ENCODE measurements around the gene KLHDC4.
"Not testable (repeated sequence)": the region's sequence is repeated elsewhere in the genome, so short reads cannot be mapped to it uniquely, and the experiment has no call there.

The KLHDC4 gene

DNA sequence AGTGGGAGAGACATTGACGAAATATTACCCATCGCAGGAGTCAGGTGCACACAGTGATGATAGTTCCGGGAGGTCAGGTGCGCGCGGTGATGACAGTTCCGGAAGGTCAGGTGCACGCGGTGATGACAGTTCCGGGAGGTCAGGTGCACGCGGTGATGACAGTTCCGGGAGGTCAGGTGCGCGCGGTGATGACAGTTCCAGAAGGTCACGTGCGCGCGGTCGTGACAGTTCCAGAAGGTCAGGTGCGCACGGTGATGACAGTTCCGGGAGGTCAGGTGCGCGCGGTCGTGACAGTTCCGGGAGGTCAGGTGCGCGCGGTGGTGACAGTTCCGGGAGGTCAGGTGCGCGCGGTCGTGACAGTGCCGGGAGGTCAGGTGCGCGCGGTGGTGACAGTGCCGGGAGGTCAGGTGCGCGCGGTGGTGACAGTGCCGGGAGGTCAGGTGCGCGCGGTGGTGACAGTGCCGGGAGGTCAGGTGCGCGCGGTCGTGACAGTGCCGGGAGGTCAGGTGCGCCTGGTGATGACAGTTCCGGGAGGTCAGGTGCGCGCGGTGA, 84.7 kb downstream of the KLHDC4 start:
- DNase-seq, result not testable (repeated sequence)

GRCh38 chr16:87680272-87680644, 85.5 kb downstream of the KLHDC4 start:
- no peak for DNase-seq

- DNase-seq, result peak; percentile 61
Measured at GRCh38 chr16:87679593-87680271, 86.1 kb downstream of the KLHDC4 start.

DNA sequence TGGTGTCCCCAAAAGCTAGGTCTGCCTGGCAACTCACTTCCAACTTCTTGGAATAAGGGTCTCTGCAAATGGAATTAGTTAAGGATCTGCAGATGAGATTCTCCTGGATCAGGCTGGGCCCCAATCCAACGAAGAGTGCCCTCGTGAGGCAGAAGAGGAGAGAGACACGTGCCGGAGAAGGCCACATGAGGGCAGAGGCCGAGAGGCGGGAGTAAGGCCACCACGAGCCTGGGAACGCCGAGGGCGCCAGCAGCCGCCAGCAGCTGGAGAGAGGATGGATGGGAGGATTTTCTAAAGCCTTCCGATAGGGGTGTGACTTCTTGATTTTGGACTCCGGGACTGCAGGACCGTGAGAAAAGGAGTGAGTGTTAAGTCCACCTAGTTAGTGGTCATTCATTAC, 87.2 kb downstream of the KLHDC4 start:
- DNase-seq, result no peak

DNA sequence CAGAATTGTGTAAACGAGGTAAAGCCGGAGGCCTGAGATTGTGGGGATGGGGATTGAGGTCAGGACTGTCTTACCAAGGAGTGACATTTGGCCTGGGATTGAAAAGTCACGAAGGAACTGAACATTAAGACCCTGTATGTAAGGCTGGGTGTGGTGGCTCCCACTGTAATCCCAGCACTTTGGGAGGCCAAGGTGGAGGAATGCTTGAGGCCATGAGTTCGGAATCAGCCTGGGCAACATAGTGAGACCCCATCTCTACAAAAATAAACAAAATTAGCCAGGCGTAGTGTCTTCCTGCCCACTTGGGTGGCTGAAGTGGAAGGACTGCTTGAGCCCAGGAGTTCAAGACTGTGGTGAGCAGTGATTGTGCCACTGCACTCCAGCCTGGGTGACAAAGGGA, 88.0 kb downstream of the KLHDC4 start:
- no peak for DNase-seq

DNA sequence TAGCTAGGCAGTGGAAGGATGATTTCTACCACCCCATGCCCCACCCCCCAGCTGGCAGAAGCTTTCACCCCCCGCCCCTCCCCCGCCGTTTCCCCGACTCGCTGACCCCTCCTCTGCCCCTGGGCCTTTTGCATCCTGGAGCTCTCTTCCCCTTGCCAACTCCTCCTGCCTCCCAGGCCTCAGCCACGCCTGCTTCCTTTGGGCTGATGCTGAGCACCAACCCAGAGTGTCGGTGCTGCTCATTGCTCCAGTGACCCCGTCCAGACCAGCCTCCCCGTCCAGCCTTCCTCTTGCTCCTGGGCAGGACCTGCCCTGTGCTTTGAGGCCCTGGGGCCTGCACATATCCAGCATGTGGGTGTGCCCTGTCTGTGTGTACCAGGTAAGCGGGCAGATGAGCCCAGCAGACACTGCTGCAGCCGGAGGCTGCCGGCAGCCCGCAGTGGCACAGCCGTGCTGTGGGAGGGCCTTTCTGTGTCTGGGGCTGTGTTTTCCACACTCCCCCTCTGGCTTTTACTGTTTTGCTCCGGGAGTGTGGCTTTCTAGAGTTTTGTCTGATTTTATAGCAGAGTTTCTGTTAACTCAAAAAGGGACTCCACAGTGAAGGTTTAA, 90.6 kb downstream of the KLHDC4 start:
- DNase-seq, result no peak

- DNase-seq, result no peak
Measured at GRCh38 chr16:87674419-87674818, 91.4 kb downstream of the KLHDC4 start.

- no peak for DNase-seq
Measured at GRCh38 chr16:87671715-87672270, 94.0 kb downstream of the KLHDC4 start.

GRCh38 chr16:87671221-87671620, 94.6 kb downstream of the KLHDC4 start:
- DNase-seq, result no peak

DNA sequence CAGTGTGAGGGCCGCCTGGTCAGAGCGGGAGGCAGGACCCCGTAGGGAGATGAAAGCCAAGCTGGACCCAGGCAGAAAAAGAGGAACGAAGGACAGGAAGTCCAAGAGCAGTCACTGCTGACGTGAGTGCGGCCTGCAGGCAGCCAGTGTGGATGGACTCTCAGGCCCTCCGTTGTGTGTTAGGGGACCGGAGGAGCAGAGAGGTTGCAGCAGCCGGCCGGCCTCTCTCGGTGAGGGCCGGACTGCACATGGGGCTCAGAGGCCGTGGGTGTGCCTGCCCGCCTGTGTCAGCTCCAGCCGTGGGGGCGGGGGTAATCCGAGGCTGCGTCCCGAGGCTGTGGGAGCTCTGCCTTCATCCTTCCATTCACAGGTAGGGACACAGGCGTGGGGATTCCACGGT, 96.1 kb downstream of the KLHDC4 start:
- DNase-seq, result no peak

DNA sequence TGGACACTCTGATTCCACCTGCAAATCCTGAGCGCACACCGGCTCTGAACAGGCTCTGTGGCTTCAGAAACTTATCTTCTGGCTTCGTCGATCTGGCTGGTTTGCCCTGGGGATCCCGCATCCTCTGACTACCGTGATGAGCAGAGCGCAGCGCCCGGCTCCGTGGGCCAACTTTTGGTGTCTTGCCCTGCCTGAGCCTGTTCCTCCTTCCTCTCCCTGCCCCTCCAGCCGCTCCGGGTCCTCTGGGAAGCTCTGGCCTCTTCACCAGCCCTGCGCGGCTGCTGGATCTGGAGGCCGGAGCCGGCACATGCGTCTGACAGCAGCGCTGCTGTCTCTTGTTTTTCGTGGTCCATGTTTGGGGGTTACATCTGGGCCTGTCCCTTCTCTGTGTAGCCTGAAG, 97.8 kb downstream of the KLHDC4 start:
- DNase-seq, result no peak

GRCh38 chr16:87667443-87667842, 98.3 kb downstream of the KLHDC4 start:
- no peak for DNase-seq

DNA sequence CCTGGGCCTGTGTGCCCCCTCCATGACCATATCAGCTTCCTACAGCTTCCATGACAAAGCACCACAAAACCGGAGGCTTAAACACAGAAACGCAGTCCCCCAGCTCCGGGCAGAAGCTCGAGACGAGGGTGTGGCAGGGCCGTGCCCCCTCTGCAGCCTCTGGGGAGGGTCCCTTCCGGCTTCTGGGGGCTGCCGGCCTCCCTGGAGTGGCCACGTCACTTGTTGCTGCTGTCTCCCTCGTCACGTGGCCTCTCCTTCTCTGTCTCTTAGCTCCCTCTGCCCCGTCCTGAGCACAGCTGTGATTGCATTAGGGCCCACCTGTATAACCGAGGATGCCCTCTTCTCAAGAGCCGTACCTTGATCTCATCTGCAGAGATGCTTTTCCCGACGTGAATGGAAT, 98.9 kb downstream of the KLHDC4 start:
- no peak for DNase-seq

DNA sequence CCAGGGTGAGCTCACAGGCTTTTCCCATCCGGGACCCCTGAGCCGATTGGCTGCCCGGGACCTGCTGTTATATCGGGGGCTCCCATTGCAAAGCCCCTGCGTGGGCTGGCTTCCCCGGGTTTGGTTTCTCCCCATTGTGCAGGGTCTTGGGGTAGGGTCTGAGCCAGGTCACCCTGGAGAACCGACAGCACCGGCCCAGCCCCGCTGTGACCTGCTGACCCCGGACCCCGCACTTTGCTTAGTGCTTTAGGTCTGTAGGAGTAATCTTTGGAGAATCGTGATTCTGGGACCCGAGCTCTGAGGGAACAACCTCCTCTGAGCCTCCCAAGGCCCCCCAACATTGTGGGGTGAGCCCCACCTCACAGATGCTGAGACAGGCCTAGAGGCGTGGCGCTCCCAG, 100.6 kb downstream of the KLHDC4 start:
- DNase-seq, result no peak

DNA sequence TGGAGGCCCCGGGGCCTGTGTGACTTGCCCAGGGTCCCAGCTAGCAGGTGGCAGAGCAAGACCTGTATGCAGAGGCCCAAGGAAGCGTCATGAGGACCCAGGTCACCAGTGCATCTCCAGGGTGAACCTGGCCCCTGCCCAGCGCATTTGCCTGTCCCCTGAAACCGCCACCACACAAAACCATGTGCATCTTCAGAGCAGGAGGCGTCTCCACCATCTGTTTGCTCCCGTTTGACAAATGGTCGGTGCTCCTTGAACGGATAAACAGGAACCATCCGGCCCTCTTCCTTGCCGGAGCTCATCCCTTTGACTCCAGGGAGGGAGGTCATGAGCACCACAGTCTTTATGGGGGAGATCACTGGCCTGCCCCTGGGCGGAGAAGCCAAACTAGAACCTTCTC, 101.0 kb downstream of the KLHDC4 start:
- DNase-seq, result no peak

GRCh38 chr16:87662254-87663204, 103.3 kb downstream of the KLHDC4 start:
- DNase-seq, result no peak

DNA sequence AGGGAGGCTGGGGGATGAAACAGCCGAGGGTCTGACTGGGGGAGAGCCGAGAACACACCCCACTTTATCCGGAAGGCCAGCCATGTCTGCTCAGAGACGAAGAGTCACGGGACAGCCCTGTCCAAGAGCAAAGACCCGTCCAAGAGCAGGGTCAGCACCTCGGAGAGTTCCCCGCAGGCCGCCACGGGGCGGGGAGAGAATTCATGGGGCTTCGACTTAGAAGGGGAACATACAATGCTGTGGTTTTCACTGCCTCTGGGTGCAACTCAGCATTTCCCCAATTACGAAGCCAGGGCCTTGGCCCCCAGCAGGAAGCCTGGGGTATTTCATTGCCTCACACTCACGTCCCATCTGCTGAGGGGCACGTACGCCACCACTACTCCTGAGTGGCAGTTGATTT, 104.2 kb downstream of the KLHDC4 start:
- DNase-seq, result no peak

- DNase-seq, result peak; percentile 72
Measured at GRCh38 chr16:87658564-87659225, 107.1 kb downstream of the KLHDC4 start.
